Parathyroid adenoma (tissue), 2 donors: ENCODE measurements around the gene HLA-DMB.

ENCODE experiments used
- H2AFZ ChIP-seq: fragments of 300-600 bp; sonication (generic); one replicate; pipeline ENCODE4 v1.7.0; 2017; ENCODE audit warnings: antibody characterized with exemption, mild to moderate bottlenecking
- H3K27ac ChIP-seq: fragments of 300-600 bp; sonication (generic); one replicate; pipeline ENCODE4 v1.7.0; 2017
- H3K27me3 ChIP-seq: fragments of 300-600 bp; sonication (generic); one replicate; pipeline ENCODE4 v1.7.0; 2017; ENCODE audit warnings: low read length; ENCODE audit not compliant: control insufficient read depth, insufficient read depth
- H3K36me3 ChIP-seq: fragments of 300-600 bp; sonication (generic); one replicate; pipeline ENCODE4 v1.7.0; 2017; ENCODE audit warnings: low read length; ENCODE audit not compliant: control insufficient read depth, insufficient read depth
- H3K4me1 ChIP-seq: fragments of 300-600 bp; sonication (generic); one replicate; pipeline ENCODE4 v1.7.0; 2017; ENCODE audit warnings: control low read depth
- H3K4me2 ChIP-seq: fragments of 300-600 bp; sonication (generic); one replicate; pipeline ENCODE4 v1.7.0; 2017; ENCODE audit warnings: low read length
- H3K4me3 ChIP-seq: fragments of 300-600 bp; sonication (generic); one replicate; pipeline ENCODE4 v1.7.0; 2017; ENCODE audit warnings: low read depth, low read length
- H3K79me2 ChIP-seq: fragments of 300-600 bp; sonication (generic); one replicate; pipeline ENCODE4 v1.7.0; 2017; ENCODE audit warnings: control low read depth
- H3K9ac ChIP-seq: fragments of 300-600 bp; sonication (generic); one replicate; pipeline ENCODE4 v1.7.0; 2017; ENCODE audit warnings: mild to moderate bottlenecking
- H3K9me3 ChIP-seq: fragments of 300-600 bp; sonication (generic); one replicate; pipeline ENCODE4 v1.7.0; 2017; ENCODE audit warnings: low read length; ENCODE audit not compliant: control insufficient read depth
- TF ChIP-seq, protein P1 (sequence below): fragments of 300-600 bp; sonication (generic); IDR thresholded peaks from one replicate; pipeline ENCODE4 v1.7.0; 2017; ENCODE audit warnings: antibody characterized with exemption, mild to moderate bottlenecking
- donor health status: primary hyperparathyroidism.

Gene HLA-DMB

DNA sequence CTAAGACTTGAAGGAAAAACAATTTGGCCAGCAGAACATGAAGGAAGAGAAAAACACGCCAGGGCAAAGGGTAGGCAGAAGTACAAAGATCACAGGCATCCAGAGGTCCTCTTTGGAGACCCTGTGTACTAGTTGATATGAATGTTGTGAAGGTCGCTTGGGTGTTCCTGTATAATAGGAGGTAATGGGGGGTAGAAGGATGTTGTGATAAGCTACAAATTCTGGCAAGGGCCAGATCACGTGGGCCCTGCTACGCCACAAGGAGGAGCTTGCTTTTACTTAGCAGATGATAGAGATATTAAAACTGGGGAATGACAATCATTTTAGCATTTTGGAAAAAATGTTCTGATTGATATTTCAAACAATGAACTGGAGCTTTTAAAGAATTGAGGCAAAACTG, 12.9 kb upstream of the HLA-DMB start:
- Histone ChIP-seq H3K9ac (no peak overlapping the region), H3K36me3 (no peaks in the 10 kb centered on the region), H3K4me3 (no peak overlapping the region), H3K9me3 (no peaks in the 10 kb centered on the region), H3K27ac (peak overlapping the region; percentile 71), H3K27me3 (no peaks in the 10 kb centered on the region), H3K4me2 (no peak overlapping the region), H2AFZ (no peak overlapping the region), H3K79me2 (peaks cover 5% of the 10 kb centered on the region), H3K4me1 (peaks cover 6% of the 10 kb centered on the region)
- TF ChIP-seq, protein P1, sequence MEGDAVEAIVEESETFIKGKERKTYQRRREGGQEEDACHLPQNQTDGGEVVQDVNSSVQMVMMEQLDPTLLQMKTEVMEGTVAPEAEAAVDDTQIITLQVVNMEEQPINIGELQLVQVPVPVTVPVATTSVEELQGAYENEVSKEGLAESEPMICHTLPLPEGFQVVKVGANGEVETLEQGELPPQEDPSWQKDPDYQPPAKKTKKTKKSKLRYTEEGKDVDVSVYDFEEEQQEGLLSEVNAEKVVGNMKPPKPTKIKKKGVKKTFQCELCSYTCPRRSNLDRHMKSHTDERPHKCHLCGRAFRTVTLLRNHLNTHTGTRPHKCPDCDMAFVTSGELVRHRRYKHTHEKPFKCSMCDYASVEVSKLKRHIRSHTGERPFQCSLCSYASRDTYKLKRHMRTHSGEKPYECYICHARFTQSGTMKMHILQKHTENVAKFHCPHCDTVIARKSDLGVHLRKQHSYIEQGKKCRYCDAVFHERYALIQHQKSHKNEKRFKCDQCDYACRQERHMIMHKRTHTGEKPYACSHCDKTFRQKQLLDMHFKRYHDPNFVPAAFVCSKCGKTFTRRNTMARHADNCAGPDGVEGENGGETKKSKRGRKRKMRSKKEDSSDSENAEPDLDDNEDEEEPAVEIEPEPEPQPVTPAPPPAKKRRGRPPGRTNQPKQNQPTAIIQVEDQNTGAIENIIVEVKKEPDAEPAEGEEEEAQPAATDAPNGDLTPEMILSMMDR = no peak

DNA sequence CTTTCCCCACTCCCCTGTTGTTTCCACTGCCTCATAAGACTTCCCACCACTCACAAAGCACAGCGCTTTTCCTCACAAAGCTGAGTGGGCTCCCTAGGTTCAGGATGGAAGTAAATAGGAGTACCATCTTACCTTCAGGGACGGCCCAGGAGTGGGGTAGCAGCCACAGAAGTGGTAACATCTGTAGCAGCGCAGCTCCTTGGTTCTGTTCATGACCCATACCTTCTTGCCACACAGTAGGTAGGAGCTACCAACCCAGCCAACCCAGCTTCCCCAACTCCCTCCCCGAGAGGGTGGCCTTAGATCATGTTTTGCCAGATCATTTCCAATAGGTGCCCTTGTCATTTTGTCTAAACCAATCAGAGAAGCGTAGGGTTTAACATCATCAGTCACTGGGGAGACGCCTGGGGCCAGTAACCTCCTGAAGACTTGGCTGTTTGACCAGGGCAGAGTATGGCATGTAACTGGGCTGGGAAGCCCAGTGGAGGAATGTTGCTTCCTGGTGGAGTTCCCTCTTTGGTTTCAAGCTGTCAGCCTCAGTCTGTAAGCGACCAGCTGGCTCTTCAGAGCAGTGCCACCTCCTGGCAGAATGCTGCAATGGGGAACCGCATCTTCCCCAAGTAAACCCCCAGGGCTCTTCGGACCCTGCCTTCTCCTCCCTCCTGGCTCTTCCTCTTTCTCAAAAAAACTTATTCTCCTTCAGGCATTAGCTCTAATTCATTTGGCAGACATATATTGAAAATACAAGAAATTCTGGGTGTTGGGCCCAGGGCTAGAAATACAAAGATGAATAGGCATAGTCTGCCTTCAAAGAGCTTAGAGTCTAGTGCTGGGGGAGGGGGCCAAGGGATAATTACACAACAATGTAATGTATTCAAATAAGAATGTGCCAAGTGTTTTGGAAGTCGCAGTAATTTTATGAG, 12.2 kb upstream of the HLA-DMB start, which contains the start of gene HLA-DMA:
Gene HLA-DMA, minus strand, starts transcription at position 281 of the 923 bp plus-strand sequence. Its CDS starts 61 bp downstream, at position 220.
- no peak within 1 kb of the TSS for H3K4me2 ChIP-seq
- H3K27ac ChIP-seq = peak within 1 kb of the TSS; percentile 71
- H3K4me1 ChIP-seq = peaks cover 6% of the 10 kb centered on the region
- H3K9me3 ChIP-seq = no peaks in the 10 kb centered on the region
- no peaks in the 10 kb centered on the region for H3K36me3 ChIP-seq
- peaks cover 5% of the 10 kb centered on the region for H3K79me2 ChIP-seq
- no peak within 1 kb of the TSS for H3K9ac ChIP-seq
- no peaks in the 10 kb centered on the region for H3K27me3 ChIP-seq
- H3K4me3 ChIP-seq = peak within 1 kb of the TSS; percentile 38
- TF ChIP-seq, protein P1 = peak; percentile 76
- H2AFZ ChIP-seq = peak within 1 kb of the TSS; percentile 64

DNA sequence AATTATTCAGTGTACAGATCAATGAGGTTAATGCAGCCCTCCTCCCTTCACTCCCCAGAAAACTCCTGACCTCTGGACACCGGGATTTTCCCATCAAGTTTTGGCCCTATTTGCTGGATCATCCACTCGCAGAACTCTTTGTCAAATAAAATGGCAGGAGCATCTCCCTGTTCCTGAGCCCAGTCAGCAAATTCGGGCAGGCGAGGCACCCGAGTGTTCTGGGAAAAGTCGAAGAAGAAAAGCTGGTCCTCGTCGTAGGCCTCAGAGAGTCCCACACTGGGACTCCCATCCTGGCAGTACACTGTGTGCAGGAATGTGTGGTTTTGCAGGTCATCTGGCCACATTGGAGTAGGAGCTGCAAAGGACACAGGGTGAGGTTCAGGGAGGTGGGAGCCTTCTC, 9.6 kb upstream of the HLA-DMB start:
- H3K27ac ChIP-seq = no peak overlapping the region
- no peaks in the 10 kb centered on the region for H3K27me3 ChIP-seq

DNA sequence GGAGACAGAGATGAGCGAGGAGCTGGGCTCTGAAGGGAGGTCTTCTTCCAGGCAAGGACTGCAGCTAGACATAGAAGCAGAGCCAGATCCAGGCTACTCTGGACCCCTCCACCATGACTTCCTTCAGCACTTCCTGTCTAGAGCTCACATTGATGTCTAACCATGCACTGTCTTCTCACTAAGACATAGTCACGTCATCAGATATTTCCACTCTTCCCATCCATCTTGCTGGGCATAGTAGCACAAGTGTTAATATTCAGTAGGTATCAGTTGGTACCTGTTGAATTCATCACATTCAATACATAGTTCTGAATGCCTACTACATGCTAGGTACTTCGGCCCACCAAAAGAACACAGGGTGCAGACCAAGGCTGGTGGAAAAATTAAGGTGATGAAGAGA, 9.2 kb upstream of the HLA-DMB start:
- Histone ChIP-seq H3K36me3 (no peaks in the 10 kb centered on the region), H3K4me3 (no peak overlapping the region), H3K4me2 (no peak overlapping the region), H3K4me1 (peaks cover 6% of the 10 kb centered on the region), H3K9ac (no peak overlapping the region), H3K9me3 (no peaks in the 10 kb centered on the region), H3K79me2 (no peaks in the 10 kb centered on the region), H3K27me3 (no peaks in the 10 kb centered on the region), H3K27ac (no peak overlapping the region), H2AFZ (no peak overlapping the region)
- TF ChIP-seq, protein P1 = no peak

More for the DNA sequence above, 9.6 kb upstream of the HLA-DMB start:
- Histone ChIP-seq H3K36me3 (no peaks in the 10 kb centered on the region), H2AFZ (no peak overlapping the region), H3K9ac (no peak overlapping the region), H3K9me3 (no peaks in the 10 kb centered on the region), H3K79me2 (peaks cover 2% of the 10 kb centered on the region), H3K4me3 (no peak overlapping the region), H3K4me1 (peaks cover 6% of the 10 kb centered on the region), H3K4me2 (no peak overlapping the region)
- TF ChIP-seq, protein P1 = no peak
